Suprapubic skin (tissue), 3 donors: ENCODE results near the gene HCN2.

Experiments
- CTCF ChIP-seq, 2 donors: fragments of 200-600 bp in 1 of 2; fragments of 450-650 bp in 1 of 2; sonication (generic) in 1 of 2; IDR thresholded peaks; one replicate each; pipeline ENCODE4 v1.5.1; 2016 to 2019; ENCODE audit warnings: antibody characterized with exemption in 2 of 2, mild to moderate bottlenecking in 1 of 2, moderate library complexity in 1 of 2
- POLR2A ChIP-seq, 2 donors: fragments of 450-650 bp; IDR thresholded peaks; one replicate each; pipeline ENCODE4 v1.6.1; 2017; ENCODE audit warnings: antibody characterized with exemption in 2 of 2, mild to moderate bottlenecking in 2 of 2, moderate library complexity in 2 of 2

GRCh38 chr19:547117-547516 is 42.6 kb upstream of the HCN2 start:
- TF ChIP-seq CTCF (IDR thresholded peaks at IDR 0.05) (no peak), POLR2A (IDR thresholded peaks at IDR 0.05) (no peak)
